GM13976 (cell line): ENCODE measurements around the gene UCHL3.

ENCODE experiments used
- DNase-seq: peaks from one replicate; pipeline ENCODE4 v3.0.0; 2012; ENCODE audit warnings: low spot score
- CTCF ChIP-seq: IDR thresholded peaks from 2 replicates; pipeline ENCODE4 v1.5.1; 2012; ENCODE audit warnings: borderline replicate concordance, mild to moderate bottlenecking; ENCODE audit not compliant: insufficient read depth; ENCODE audit errors: extremely low read depth, missing control alignments, control extremely low read depth
- in situ Hi-C: fragments of 300-500 bp; cut with MboI; formaldehyde crosslinking; loops from one replicate; pipeline ENCODE4 v1.12.0; 2022; ENCODE audit warnings: low sequenced_read_pairs, mixed read lengths, inconsistent platforms; ENCODE audit not compliant: unreplicated experiment

The UCHL3 gene

GRCh38 chr13:75512253-75512652 is 37.3 kb upstream of the UCHL3 start:
- no peak for TF ChIP-seq CTCF
- in situ Hi-C loops: no loop called here
- peak; percentile 73 for DNase-seq

GRCh38 chr13:75513271-75513670 is 36.3 kb upstream of the UCHL3 start:
- in situ Hi-C loops: no loop called here
- no peak for TF ChIP-seq CTCF
- no peak for DNase-seq

- TF ChIP-seq CTCF: no peak
- no peak for DNase-seq
- in situ Hi-C loops: no loop called here
These were observed 35.3 kb upstream of the UCHL3 start for GRCh38 chr13:75514080-75514995.

GRCh38 chr13:75518439-75519088 is 31.0 kb upstream of the UCHL3 start:
- TF ChIP-seq CTCF: no peak
- in situ Hi-C loops: no loop called here
- DNase-seq: no peak

- no peak for TF ChIP-seq CTCF
- in situ Hi-C loops: no loop called here
- DNase-seq: no peak
These were observed 27.6 kb upstream of the UCHL3 start for GRCh38 chr13:75521956-75522355.

GRCh38 chr13:75530549-75530961 is 19.0 kb upstream of the UCHL3 start:
- DNase-seq: no peak
- in situ Hi-C loops: no loop called here
- TF ChIP-seq CTCF: no peak
